Endodermal cell (in vitro differentiated cells): Measurements from ENCODE around the gene GLS2. TPM values are rescaled to one million over a fixed set of nuclear protein-coding genes. Genes with fewer than 3 reads are reported as not detected.
"Not testable (repeated sequence)": the region's sequence is repeated elsewhere in the genome, so short reads cannot be mapped to it uniquely, and the experiment has no call there.

Experiments used
- DNase-seq: peaks from one replicate; pipeline ENCODE4 v3.0.0-alpha.2; 2017
- H3K27ac ChIP-seq: 2 replicates; pipeline ENCODE4 v1.5.1; 2013; ENCODE audit warnings: mild to moderate bottlenecking, low read depth, low read length, moderate library complexity
- H3K27me3 ChIP-seq: 2 replicates; pipeline ENCODE4 v1.6.1; 2013; ENCODE audit warnings: mild to moderate bottlenecking, low read length, moderate library complexity; ENCODE audit not compliant: insufficient read depth, control insufficient read depth, poor library complexity, severe bottlenecking
- H3K36me3 ChIP-seq: 2 replicates; pipeline ENCODE4 v1.7.0; 2013; ENCODE audit warnings: mild to moderate bottlenecking, low read length, moderate library complexity; ENCODE audit not compliant: control insufficient read depth, insufficient read depth
- H3K4me1 ChIP-seq: one replicate; pipeline ENCODE4 v1.7.0; 2013; ENCODE audit warnings: low read length; ENCODE audit not compliant: control insufficient read depth, insufficient read depth
- H3K4me3 ChIP-seq: 2 replicates; pipeline ENCODE4 v1.5.1; 2013; ENCODE audit warnings: mild to moderate bottlenecking, low read length, moderate library complexity
- H3K9ac ChIP-seq: 2 replicates; pipeline ENCODE4 v1.6.1; 2013; ENCODE audit warnings: mild to moderate bottlenecking, low read length, moderate library complexity; ENCODE audit not compliant: poor library complexity, severe bottlenecking; ENCODE audit errors: extremely low read depth
- H3K9me3 ChIP-seq: 2 replicates; pipeline ENCODE4 v1.6.1; 2013; ENCODE audit warnings: mild to moderate bottlenecking, low read length, moderate library complexity; ENCODE audit not compliant: control insufficient read depth
- H3K27ac Mint-ChIP-seq: 2 replicates; pipeline ENCODE4 v1.8.0; 2020; ENCODE audit warnings: mixed read lengths
- H3K27me3 Mint-ChIP-seq: 2 replicates; pipeline ENCODE4 v1.8.0; 2021; ENCODE audit warnings: mild to moderate bottlenecking, mixed read lengths; ENCODE audit not compliant: insufficient read depth
- H3K36me3 Mint-ChIP-seq: 2 replicates; pipeline ENCODE4 v1.8.0; 2020; ENCODE audit warnings: low read depth, mixed read lengths
- H3K4me1 Mint-ChIP-seq: 2 replicates; pipeline ENCODE4 v1.8.0; 2020; ENCODE audit warnings: mixed read lengths
- H3K4me3 Mint-ChIP-seq: 2 replicates; pipeline ENCODE4 v1.8.0; 2020; ENCODE audit warnings: mild to moderate bottlenecking, moderate library complexity, mixed read lengths
- H3K9me3 Mint-ChIP-seq: 2 replicates; pipeline ENCODE4 v1.8.0; 2020; ENCODE audit warnings: mild to moderate bottlenecking, mixed read lengths
- WGBS, 2 experiments: methylation state at CpG; one replicate each; pipeline versions ENCODE4 v1.1.5 to v1.1.7; 2013; ENCODE audit warnings: missing lambda C conversion rate in 2 of 2, mixed read lengths in 1 of 2; ENCODE audit not compliant: insufficient coverage in 1 of 2, insufficient read length in 1 of 2; 5-methylcytosine and 5-hydroxymethylcytosine counted together
- total RNA-seq, 2 donors: library from RNA; stranded (reverse); fragmentation: NEBNext Ultra II Directional in 1 of 2; extraction: Animal tissue kit (Norgen Biotek cat#: 25700) in 1 of 2; gene quantifications; 2 replicates in 1 of 2; 3 replicates in 1 of 2; pipeline ENCODE4 v1.2.1, GENCODE V29; 2021
- TF ChIP-seq, protein P1 (sequence below): fragments of 200-600 bp; sonication (generic); conservative IDR thresholded peaks from 2 replicates; pipeline ENCODE4 v1.5.0; 2021; ENCODE audit warnings: antibody characterized with exemption, mild to moderate bottlenecking

Gene GLS2
- total RNA-seq, 2 donors from 2014 or later, result 1.5 to 2.7 TPM

DNA sequence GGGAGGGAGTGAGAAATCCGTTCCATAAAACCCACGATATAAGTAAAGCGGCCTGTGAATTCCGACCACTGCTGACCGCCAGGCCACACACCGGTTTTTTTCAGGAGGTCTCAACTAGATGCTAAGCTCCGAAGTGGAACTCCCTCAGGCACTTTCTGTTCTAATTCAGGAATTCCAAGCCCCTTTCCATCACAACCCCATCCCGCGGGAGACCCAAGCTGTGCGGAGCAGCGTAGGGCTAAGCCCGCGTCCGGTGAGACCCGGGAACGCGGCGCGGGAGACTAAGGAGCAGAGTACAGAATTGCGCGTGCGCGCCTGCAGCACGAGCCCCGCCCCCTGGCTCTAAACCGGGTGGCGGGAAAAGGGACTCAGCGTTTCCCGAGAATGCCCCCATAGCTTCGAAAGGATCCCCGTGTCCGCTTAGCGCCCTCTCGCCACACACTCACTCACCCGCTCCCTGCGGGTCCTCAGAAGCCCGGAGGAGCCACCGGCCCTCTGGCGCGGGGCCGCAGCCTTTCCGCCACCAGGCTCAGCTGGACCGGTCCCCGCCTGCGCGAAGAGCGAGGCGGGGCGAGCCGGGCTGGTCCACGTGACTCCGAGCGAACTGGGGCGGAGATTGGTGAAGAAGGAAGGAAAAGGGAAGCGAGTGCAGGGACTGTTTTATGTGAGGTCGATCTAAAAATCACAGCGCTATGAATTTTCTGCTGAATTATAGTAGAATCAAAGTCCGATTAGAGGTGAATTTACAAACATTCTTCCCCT, 38.9 kb downstream of the GLS2 start, which contains the start of gene TIMELESS:
TSS of gene TIMELESS (minus strand) at position 567 of the 762 bp plus-strand sequence. CDS start 15,256 bp downstream, outside the sequence.
- Mint-ChIP-seq H3K27ac (peak within 1 kb of the TSS; percentile 96), H3K36me3 (peaks cover 23% of the 10 kb centered on the region), H3K4me3 (peak within 1 kb of the TSS; percentile 80), H3K27me3 (peaks cover 4% of the 10 kb centered on the region), H3K9me3 (peaks cover 11% of the 10 kb centered on the region), H3K4me1 (peaks cover 8% of the 10 kb centered on the region)
- WGBS, 2 experiments, result 0% methylated on average over 24 to 58 of the region's 58 CpGs
- Histone ChIP-seq H3K36me3 (no peaks in the 10 kb centered on the region), H3K27ac (peak within 1 kb of the TSS; percentile 96), H3K4me1 (no peaks in the 10 kb centered on the region), H3K27me3 (no peaks in the 10 kb centered on the region), H3K4me3 (peak within 1 kb of the TSS; percentile 97), H3K9me3 (no peaks in the 10 kb centered on the region), H3K9ac (peak within 1 kb of the TSS; percentile 82)
- TF ChIP-seq, protein P1, sequence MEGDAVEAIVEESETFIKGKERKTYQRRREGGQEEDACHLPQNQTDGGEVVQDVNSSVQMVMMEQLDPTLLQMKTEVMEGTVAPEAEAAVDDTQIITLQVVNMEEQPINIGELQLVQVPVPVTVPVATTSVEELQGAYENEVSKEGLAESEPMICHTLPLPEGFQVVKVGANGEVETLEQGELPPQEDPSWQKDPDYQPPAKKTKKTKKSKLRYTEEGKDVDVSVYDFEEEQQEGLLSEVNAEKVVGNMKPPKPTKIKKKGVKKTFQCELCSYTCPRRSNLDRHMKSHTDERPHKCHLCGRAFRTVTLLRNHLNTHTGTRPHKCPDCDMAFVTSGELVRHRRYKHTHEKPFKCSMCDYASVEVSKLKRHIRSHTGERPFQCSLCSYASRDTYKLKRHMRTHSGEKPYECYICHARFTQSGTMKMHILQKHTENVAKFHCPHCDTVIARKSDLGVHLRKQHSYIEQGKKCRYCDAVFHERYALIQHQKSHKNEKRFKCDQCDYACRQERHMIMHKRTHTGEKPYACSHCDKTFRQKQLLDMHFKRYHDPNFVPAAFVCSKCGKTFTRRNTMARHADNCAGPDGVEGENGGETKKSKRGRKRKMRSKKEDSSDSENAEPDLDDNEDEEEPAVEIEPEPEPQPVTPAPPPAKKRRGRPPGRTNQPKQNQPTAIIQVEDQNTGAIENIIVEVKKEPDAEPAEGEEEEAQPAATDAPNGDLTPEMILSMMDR, result peak; percentile 20
- peak; percentile 98 for DNase-seq

DNA sequence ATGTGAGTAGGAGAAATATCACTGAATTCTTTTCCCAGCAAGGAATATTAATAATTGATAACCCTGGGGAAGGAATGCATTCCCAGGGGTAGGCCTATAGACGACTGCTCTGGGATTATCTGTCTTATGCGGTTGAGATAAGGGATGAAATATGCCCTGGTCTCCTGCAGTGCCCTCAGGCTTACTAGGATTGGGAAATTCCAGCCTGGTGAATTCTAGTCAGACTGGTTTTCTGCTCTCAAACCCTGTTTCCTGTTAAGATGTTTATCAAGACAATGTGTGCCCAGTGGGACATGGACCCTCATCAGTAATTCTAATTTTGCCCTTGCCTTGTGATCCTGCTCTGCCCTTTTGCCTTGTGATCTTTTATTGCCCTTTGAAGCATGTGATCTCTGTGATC, 44.8 kb downstream of the GLS2 start:
- not testable (repeated sequence) for H3K27ac ChIP-seq, H3K9ac ChIP-seq, H3K27me3 ChIP-seq, H3K4me3 Mint-ChIP-seq, H3K27ac Mint-ChIP-seq, H3K27me3 Mint-ChIP-seq, H3K36me3 ChIP-seq, DNase-seq, H3K4me1 ChIP-seq, H3K9me3 ChIP-seq, H3K4me3 ChIP-seq, H3K4me1 Mint-ChIP-seq
- Mint-ChIP-seq H3K36me3 (peaks cover 54% of the 10 kb centered on the region), H3K9me3 (peaks cover 31% of the 10 kb centered on the region)
- 82 to 93% methylated on average over 2 of the region's 2 CpGs for WGBS, 2 experiments

DNA sequence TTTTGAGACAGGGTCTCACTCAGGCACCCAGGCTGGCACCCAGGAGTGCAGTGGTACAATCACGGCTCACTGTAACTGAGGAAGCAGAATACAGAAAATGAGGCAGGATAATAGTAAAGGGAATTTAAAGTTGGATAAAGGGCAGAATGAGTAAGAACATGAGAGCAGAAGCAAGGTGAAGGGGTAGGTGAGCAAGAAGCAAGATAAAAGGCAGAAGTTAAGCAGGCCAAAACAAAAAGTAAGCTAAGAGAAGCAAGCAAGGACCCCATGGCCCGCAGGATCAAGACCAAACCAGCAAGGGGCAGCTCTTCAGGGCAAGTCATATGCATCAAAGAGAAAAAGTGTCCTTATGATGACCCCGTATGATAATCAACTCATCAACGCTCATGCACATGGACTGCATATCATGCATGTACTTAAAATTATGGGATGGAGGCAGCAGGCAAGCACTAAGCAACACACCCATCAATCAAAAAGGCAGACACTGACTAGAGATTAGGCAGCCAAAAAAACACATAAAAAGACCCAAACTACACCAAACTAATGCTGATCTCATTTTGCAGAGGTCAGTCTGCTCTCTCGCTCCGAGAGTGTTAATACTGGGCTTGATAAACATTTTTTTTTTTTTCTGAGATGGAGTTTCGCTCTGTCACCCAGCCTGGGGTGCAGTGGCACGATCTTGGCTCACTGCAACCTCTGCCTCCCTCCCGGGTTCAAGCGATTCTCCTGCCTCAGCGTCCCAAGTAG, 50.4 kb downstream of the GLS2 start:
- TF ChIP-seq, protein P1, result no peak
- H3K4me1 ChIP-seq, result no peaks in the 10 kb centered on the region
- no peak overlapping the region for H3K9ac ChIP-seq
- H3K9me3 Mint-ChIP-seq, result peaks cover 6% of the 10 kb centered on the region
- H3K36me3 ChIP-seq, result no peaks in the 10 kb centered on the region
- H3K36me3 Mint-ChIP-seq, result peaks cover 32% of the 10 kb centered on the region
- no peak overlapping the region for H3K4me3 Mint-ChIP-seq
- 88 to 93% methylated on average over 8 to 11 of the region's 11 CpGs for WGBS, 2 experiments
- H3K9me3 ChIP-seq, result no peaks in the 10 kb centered on the region
- no peak overlapping the region for H3K27ac Mint-ChIP-seq
- no peaks in the 10 kb centered on the region for H3K27me3 Mint-ChIP-seq
- H3K27ac ChIP-seq, result no peak overlapping the region
- no peaks in the 10 kb centered on the region for H3K27me3 ChIP-seq
- peaks cover 7% of the 10 kb centered on the region for H3K4me1 Mint-ChIP-seq
- DNase-seq, result no peak
- no peak overlapping the region for H3K4me3 ChIP-seq
